PC-9 (cell line): ENCODE measurements around the gene PSEN1.

ENCODE experiments used
- CTCF ChIP-seq: fragments of 200-600 bp; sonication (generic); conservative IDR thresholded peaks from 2 replicates; pipeline ENCODE4 v1.6.1; 2017; ENCODE audit warnings: mixed run types, antibody characterized with exemption, mild to moderate bottlenecking, moderate library complexity
- EZH2 ChIP-seq: fragments of 200-600 bp; sonication (generic); IDR thresholded peaks from 2 replicates; pipeline ENCODE4 v1.8.0; 2017; ENCODE audit warnings: antibody characterized with exemption, low read depth

- TF ChIP-seq CTCF: no peak
- TF ChIP-seq EZH2: no peak
Observed at GRCh38 chr14:73168274-73168673, 32.0 kb downstream of the PSEN1 start.
